ENCODE measurements around the gene ALOX15.

DNA sequence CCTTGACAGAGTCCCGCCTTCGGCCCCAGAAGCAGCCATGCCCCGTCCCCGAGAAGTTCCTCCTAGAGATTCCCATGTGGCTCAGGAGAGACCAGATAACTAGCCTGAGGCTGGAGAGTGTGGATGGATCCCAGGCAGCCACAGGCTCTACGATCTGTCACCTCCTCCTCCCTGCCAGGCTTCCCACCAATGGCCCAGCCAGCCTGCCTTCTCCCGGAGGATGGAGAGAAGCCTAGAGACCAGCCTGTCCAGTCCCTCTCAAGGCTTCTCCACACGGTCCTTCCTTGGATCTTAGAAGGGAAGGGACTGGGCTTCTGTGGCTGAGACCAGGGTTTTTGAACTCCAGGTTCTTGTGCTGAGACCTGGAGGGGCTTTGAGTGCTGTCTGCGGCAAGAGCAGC lies 58.8 kb downstream of the ALOX15 start:
- TF ChIP-seq, protein P1, sequence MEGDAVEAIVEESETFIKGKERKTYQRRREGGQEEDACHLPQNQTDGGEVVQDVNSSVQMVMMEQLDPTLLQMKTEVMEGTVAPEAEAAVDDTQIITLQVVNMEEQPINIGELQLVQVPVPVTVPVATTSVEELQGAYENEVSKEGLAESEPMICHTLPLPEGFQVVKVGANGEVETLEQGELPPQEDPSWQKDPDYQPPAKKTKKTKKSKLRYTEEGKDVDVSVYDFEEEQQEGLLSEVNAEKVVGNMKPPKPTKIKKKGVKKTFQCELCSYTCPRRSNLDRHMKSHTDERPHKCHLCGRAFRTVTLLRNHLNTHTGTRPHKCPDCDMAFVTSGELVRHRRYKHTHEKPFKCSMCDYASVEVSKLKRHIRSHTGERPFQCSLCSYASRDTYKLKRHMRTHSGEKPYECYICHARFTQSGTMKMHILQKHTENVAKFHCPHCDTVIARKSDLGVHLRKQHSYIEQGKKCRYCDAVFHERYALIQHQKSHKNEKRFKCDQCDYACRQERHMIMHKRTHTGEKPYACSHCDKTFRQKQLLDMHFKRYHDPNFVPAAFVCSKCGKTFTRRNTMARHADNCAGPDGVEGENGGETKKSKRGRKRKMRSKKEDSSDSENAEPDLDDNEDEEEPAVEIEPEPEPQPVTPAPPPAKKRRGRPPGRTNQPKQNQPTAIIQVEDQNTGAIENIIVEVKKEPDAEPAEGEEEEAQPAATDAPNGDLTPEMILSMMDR (IDR thresholded peaks at IDR 0.05), result no peak
- TF ChIP-seq POLR2A (IDR thresholded peaks at IDR 0.05), result no peak

Data from esophagus squamous epithelium (tissue), 4 donors.